Measurements from ENCODE around the gene GRIK5.

Gene GRIK5

GRCh38 chr19:42062381-42062780 lies 7.6 kb downstream of the GRIK5 start:
- H3K27me3 ChIP-seq (ENCODE audit: insufficient read depth, poor library complexity, severe bottlenecking), result peaks cover 4% of the 10 kb centered on the region
- TF ChIP-seq CTCF (IDR thresholded peaks at IDR 0.05; ENCODE audit: poor library complexity, severe bottlenecking), result no peak
- no peak for ATAC-seq (ENCODE audit: low read depth)
- H3K9me3 ChIP-seq (ENCODE audit: severe bottlenecking), result no peaks in the 10 kb centered on the region
- no peak for DNase-seq (ENCODE audit: low spot score)
- H3K4me1 ChIP-seq (ENCODE audit: insufficient read depth, poor library complexity, severe bottlenecking), result no peaks in the 10 kb centered on the region
- no peaks in the 10 kb centered on the region for H3K36me3 ChIP-seq (ENCODE audit: low read depth)
- H3K27ac ChIP-seq (ENCODE audit: poor library complexity, severe bottlenecking), result no peak overlapping the region
- H3K4me3 ChIP-seq (ENCODE audit: severe bottlenecking), result no peak overlapping the region

- H3K4me3 ChIP-seq (ENCODE audit: severe bottlenecking), result no peak overlapping the region
- DNase-seq (ENCODE audit: low spot score) (no peak), ATAC-seq (ENCODE audit: low read depth) (no peak)
- H3K4me1 ChIP-seq (ENCODE audit: insufficient read depth, poor library complexity, severe bottlenecking), result no peaks in the 10 kb centered on the region
- no peaks in the 10 kb centered on the region for H3K36me3 ChIP-seq (ENCODE audit: low read depth)
- H3K27me3 ChIP-seq (ENCODE audit: insufficient read depth, poor library complexity, severe bottlenecking), result no peaks in the 10 kb centered on the region
- no peak for TF ChIP-seq CTCF (IDR thresholded peaks at IDR 0.05; ENCODE audit: poor library complexity, severe bottlenecking)
- H3K27ac ChIP-seq (ENCODE audit: poor library complexity, severe bottlenecking), result no peak overlapping the region
- no peaks in the 10 kb centered on the region for H3K9me3 ChIP-seq (ENCODE audit: severe bottlenecking)
Observed at GRCh38 chr19:42060117-42060516, 9.9 kb downstream of the GRIK5 start.

- H3K4me3 ChIP-seq (ENCODE audit: severe bottlenecking), result no peak overlapping the region
- no peaks in the 10 kb centered on the region for H3K27me3 ChIP-seq (ENCODE audit: insufficient read depth, poor library complexity, severe bottlenecking)
- no peak overlapping the region for H3K27ac ChIP-seq (ENCODE audit: poor library complexity, severe bottlenecking)
- no peaks in the 10 kb centered on the region for H3K4me1 ChIP-seq (ENCODE audit: insufficient read depth, poor library complexity, severe bottlenecking)
- ATAC-seq (ENCODE audit: low read depth), result no peak
- H3K9me3 ChIP-seq (ENCODE audit: severe bottlenecking), result no peaks in the 10 kb centered on the region
- no peaks in the 10 kb centered on the region for H3K36me3 ChIP-seq (ENCODE audit: low read depth)
- DNase-seq (ENCODE audit: low spot score), result no peak
- TF ChIP-seq CTCF (IDR thresholded peaks at IDR 0.05; ENCODE audit: poor library complexity, severe bottlenecking), result no peak
Observed at GRCh38 chr19:42059196-42059595, 10.8 kb downstream of the GRIK5 start.

- no peaks in the 10 kb centered on the region for H3K9me3 ChIP-seq (ENCODE audit: severe bottlenecking)
- H3K27ac ChIP-seq (ENCODE audit: poor library complexity, severe bottlenecking), result no peak overlapping the region
- no peak overlapping the region for H3K4me3 ChIP-seq (ENCODE audit: severe bottlenecking)
Observed at GRCh38 chr19:42057846-42058245, 12.2 kb downstream of the GRIK5 start.

More at GRCh38 chr19:42057846-42058245, 12.2 kb downstream of the GRIK5 start:
- peaks cover 9% of the 10 kb centered on the region for H3K4me1 ChIP-seq (ENCODE audit: insufficient read depth, poor library complexity, severe bottlenecking)
- H3K36me3 ChIP-seq (ENCODE audit: low read depth), result no peaks in the 10 kb centered on the region
- no peak for DNase-seq (ENCODE audit: low spot score)
- no peak for ATAC-seq (ENCODE audit: low read depth)
- no peaks in the 10 kb centered on the region for H3K27me3 ChIP-seq (ENCODE audit: insufficient read depth, poor library complexity, severe bottlenecking)
- TF ChIP-seq CTCF (IDR thresholded peaks at IDR 0.05; ENCODE audit: poor library complexity, severe bottlenecking), result no peak
